Cardiac fibroblast (primary cell): ENCODE measurements around the gene GTPBP1.

Source experiments
- DNase-seq, 2 donors: peaks; one replicate each; pipeline versions ENCODE4 v3.0.0 to v3.0.0-alpha.2; 2010; ENCODE audit warnings: low read depth in 2 of 2
- H3K4me3 ChIP-seq, 2 donors: replicated peaks in 1 of 2; 1 replicate in 1 of 2; 2 replicates in 1 of 2; pipeline ENCODE4 v1.5.1; 2011; ENCODE audit warnings: low read depth in 2 of 2, low read length in 2 of 2, mild to moderate bottlenecking in 2 of 2, moderate library complexity in 1 of 2
- CTCF ChIP-seq: IDR thresholded peaks from one replicate; pipeline ENCODE4 v1.5.1; 2011; ENCODE audit warnings: low read depth, mild to moderate bottlenecking, low read length, inconsistent platforms

Gene GTPBP1

DNA sequence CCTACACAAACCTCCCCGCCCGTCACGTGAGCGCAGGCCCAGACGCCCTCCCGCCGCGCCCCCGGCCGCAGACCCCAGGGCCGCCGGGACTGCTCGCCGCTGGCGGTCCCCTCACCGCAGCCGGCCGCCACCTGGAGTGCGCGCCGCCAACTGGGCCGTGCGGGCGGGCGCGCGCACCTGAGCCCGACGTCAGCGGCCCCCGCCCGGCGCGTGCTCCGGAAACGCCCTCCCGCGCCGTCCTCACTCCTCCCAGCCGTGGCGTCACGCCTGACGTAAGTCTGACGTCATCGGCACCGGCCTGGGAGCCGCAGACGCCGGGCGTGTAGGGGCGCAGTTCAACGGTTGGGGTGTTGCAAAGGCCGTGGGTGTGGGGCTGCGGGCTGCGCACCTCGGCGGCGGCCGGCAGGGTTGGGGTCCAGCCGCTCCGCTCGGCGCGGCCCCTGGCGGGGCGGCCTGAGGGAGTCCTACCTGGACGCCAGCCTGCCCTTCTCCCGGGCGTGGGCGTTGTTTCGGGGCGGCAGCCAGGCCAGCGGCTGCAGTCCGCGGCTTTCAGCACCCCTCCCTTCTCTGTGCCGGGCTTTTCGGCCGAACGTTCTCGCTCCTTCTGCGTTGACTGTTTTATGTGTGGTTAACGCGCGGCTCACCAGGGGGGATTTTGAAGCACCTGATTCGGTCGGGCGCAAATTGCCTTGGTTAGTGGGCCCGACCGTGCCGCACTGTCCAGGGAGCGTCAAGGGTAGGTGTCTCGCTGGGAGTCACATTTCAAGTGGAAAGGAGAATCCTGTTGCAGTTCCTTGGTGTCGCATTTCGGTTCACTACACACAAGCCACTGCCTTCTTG is 4.7 kb upstream of the GTPBP1 start, which contains the start of gene JOSD1:
JOSD1 (minus strand) TSS at position 155 of the 840 bp plus-strand sequence. CDS start 956 bp downstream, outside the sequence.
- TF ChIP-seq CTCF: no peak
- H3K4me3 ChIP-seq: peak within 1 kb of the TSS; percentile 65 to 80
- peak; percentile 93 to 98 for DNase-seq

DNA sequence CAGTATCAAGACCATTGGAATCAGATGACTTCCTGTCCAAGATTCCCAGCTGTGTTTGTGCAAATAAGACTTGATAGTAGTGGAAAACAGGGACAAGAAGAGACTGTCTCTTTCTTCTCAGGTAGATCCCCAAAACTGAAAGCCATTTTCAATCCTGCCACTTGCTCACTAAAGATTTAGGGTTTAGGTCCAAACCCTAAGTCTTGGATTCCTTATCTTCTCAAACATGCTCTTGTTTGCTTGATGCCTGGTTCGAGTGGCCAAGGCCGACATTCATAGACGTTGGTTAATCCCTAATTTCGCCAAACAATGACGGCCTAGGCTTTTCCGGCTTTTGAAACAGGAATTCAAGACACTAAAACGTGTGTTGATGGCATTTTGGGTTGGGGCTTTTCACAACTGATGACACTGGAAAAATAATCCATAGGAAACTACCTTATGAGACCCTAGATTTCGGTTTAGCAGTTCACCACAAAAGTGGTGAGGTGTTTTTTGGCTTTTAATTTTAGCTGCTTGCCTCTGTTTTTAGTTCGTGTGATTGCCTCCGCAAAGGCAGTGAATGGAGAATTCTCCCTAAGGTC is 1.0 kb upstream of the GTPBP1 start:
- TF ChIP-seq CTCF: no peak
- H3K4me3 ChIP-seq: peak overlapping the region; percentile 19 to 43
- DNase-seq: peak in 1 of 2 donors; percentile 9

DNA sequence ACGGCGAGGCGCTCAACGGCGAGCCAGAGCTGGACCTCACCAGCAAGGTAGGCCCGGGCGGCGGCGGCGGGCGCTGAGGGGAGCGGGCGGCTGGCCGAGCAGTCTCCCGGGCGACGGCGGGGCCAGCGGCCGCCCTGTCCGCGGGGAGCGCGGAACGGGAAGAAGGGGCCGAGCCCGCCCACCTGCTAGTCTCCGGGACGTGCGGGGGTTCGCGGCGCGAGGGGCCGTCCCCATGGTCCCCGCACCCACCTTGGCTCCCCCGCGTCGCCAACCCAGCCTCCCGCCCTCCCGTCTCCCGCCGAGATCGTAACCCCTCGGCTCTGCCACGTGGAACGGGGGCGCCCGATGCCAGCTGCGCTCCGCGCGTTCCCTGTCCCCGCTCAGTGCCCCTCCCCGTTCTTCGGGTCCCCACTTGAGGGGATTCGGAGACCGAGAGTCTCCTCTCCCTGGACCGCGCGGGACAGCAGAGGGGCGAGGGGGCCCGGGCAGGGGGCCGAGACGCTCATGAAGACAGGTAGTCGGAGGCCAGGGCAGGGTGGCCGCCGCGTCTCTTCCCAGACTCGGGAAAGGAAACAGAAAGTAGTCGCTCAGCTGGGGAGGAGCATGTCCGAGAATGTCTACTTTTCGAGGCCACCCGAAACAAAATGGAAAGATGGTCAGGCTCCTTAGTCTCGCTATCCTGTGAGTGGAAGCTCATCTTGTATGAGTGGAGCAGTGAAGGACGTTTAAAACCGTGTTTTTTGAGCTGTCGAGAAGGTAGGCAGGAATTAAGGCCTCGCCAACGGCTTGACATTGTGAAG is 557 bp downstream of the GTPBP1 start:
- DNase-seq: peak; percentile 35 to 53
- peak overlapping the region; percentile 94 to 95 for H3K4me3 ChIP-seq
- TF ChIP-seq CTCF: no peak

DNA sequence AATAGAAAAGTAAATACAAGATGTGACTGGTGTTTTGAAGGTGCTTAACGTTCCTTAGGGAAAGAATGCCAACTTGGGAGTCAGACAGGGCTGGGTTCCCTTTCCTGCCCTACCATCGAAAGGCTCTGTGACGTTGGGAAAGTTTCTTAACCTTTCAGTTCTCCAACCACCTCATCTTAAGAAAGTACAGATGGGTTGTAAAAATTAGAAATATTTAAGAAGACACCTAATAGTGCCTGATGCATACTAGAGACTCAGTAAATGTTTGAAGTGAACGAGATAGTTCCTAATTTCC is 1.1 kb downstream of the GTPBP1 start:
- TF ChIP-seq CTCF: no peak

GRCh38 chr22:38707346-38707745 is 1.6 kb downstream of the GTPBP1 start:
- no peak for TF ChIP-seq CTCF
- DNase-seq: peak; percentile 32 to 68
- H3K4me3 ChIP-seq: peak overlapping the region; percentile 94 to 95

More for the DNA sequence above, 1.1 kb downstream of the GTPBP1 start:
- H3K4me3 ChIP-seq: peak overlapping the region; percentile 94 to 95
- peak in 1 of 2 donors; percentile 15 for DNase-seq

DNA sequence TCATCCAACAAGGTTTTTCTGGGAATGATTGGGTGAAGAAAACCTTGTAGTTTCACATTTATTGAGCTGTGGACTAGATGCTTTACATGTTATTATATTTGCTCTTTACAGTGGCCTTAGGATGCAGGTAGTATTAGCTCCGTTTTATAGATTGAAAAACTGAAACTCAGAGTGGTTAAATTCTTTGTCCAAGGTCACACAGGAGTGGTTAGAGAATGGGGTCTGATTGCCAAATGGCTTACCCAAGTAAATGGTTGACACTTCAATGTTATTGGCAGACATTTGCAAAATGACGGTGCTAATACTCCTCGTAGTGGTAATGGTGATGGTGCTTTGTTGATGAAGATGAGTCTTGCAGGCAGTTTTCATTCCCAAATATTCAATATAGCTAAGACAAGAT is 2.2 kb downstream of the GTPBP1 start:
- H3K4me3 ChIP-seq: no peak overlapping the region
- no peak for TF ChIP-seq CTCF
- no peak for DNase-seq
